Esophagus squamous epithelium (tissue), 5 donors: Measurements from ENCODE around the gene NBL1. TPM values are rescaled to one million over a fixed set of nuclear protein-coding genes. Genes with fewer than 3 reads are reported as not detected.
A peak's percentile ranks its signal among the peaks of the same experiment; 100 is the strongest.

Source experiments
- DNase-seq: peaks from one replicate; lab custom pipeline; 2025; lab: John Stamatoyannopoulos, UW
- H3K27ac ChIP-seq, 4 donors: fragments of 200-600 bp; sonication (generic); one replicate each; pipeline ENCODE4 v1.5.1; 2016 to 2019; ENCODE audit warnings: mild to moderate bottlenecking in 1 of 4
- H3K27me3 ChIP-seq, 4 donors: fragments of 200-600 bp; sonication (generic); 1 replicate in 3 of 4; 2 replicates in 1 of 4; pipeline versions ENCODE4 v1.5.1 to v1.6.0; 2017 to 2021; ENCODE audit warnings: antibody characterized with exemption in 1 of 4
- H3K36me3 ChIP-seq, 3 donors: fragments of 200-600 bp; sonication (generic); one replicate each; pipeline ENCODE4 v1.5.1; 2016 to 2019
- H3K4me1 ChIP-seq, 3 donors: fragments of 200-600 bp; sonication (generic); one replicate each; pipeline ENCODE4 v1.5.1; 2017 to 2019
- H3K4me3 ChIP-seq, 4 donors: fragments of 200-600 bp; sonication (generic); 1 replicate in 3 of 4; 2 replicates in 1 of 4; pipeline ENCODE4 v1.5.1; 2016 to 2019; ENCODE audit warnings: mild to moderate bottlenecking in 2 of 4, moderate library complexity in 1 of 4
- H3K9me3 ChIP-seq, 3 donors: fragments of 200-600 bp; sonication (generic); one replicate each; pipeline ENCODE4 v1.5.1; 2016 to 2019
- CTCF ChIP-seq, 6 experiments: fragments of 450-650 bp in 4 of 6; fragments of 200-600 bp in 2 of 6; sonication (generic) in 2 of 6; IDR thresholded peaks; one replicate each; pipeline ENCODE4 v1.5.1; 2016 to 2019; ENCODE audit warnings: antibody characterized with exemption in 6 of 6, mild to moderate bottlenecking in 4 of 6, moderate library complexity in 4 of 6
- POLR2A ChIP-seq, 4 donors: fragments of 450-650 bp; IDR thresholded peaks; one replicate each; pipeline ENCODE4 v1.6.1; 2017; ENCODE audit warnings: antibody characterized with exemption in 4 of 4, mild to moderate bottlenecking in 4 of 4, moderate library complexity in 3 of 4
- WGBS, 2 donors: methylation state at CpG; one replicate each; pipeline ENCODE4 v1.1.5; 2018; 5-methylcytosine and 5-hydroxymethylcytosine counted together
- intact Hi-C: fragments of 100-400 bp; cut with DNase I; formaldehyde crosslinking; loops from one replicate; pipeline ENCODE4 v1.15.0; 2022
- total RNA-seq, 4 donors: library from RNA; depleted of rRNA; stranded (reverse); fragments of >200 nt; gene quantifications; one replicate each; pipeline ENCODE4 v1.1.0, GENCODE V29; 2016
- donor health status: DM: yes; HTN: yes; CAD: no.

NBL1 gene
- total RNA-seq, 4 donors from 2014 or later, result 67.8 to 170 (median 95.1) TPM

DNA sequence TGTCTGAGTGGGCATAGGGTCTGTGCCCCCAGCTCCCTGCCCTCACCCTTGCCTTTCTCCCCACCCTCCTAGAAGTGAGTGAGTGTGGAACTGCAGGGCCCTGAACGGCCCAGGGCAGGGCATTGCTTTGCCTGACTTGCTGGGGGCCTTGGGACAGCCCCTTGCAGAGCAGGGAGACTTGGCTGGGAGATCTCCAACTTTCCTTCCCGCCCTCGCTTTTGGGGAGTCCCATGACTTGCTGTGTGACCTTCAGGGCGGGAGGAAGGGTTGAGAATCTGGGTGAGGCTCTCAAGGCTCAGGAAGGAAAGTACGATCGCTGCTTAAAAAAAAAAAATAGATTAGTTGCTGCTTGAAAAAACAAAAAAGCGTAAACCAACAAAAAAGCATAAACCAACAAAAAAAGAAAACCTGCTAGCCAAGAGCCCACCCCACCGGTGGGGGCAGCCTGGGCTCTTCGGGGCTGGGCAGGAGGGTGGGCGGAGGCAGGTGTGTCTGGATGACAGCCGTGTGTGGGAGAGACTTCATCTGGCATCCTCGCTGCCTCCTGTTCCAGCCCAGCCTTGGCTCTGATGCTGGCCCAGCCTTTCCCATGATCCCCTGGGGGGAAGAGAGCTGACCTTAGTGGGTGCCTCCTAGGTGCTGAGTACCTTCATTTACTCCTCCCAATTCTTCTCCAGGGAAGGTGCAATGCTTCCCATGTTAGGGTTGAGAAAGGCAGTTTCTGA, 6.5 kb downstream of the NBL1 start:
- Histone ChIP-seq H3K4me1 (peaks cover 48 to 99% (median 91%) of the 10 kb centered on the region in 3 donors), H3K4me3 (peak overlapping the region in 3 of 4 donors; percentile 5 to 48 (median 17)), H3K9me3 (no peaks in the 10 kb centered on the region), H3K36me3 (peaks cover 3 to 33% (median 9%) of the 10 kb centered on the region in 3 donors), H3K27ac (peak overlapping the region; percentile 73 to 99 (median 92)), H3K27me3 (no peaks in the 10 kb centered on the region)
- no peak for DNase-seq
- WGBS, 2 donors, result 9 to 19% methylated on average over 6 to 11 of the region's 12 CpGs
- intact Hi-C loops, result loop anchor here (10.0 kb wide), 2 partner anchors 166 to 396 kb away; partner anchors contain the start of genes CAPZB, EMC1 and MRTO4
- TF ChIP-seq POLR2A (IDR thresholded peaks at IDR 0.05) (no peak), CTCF (IDR thresholded peaks at IDR 0.05) (no peak)

GRCh38 chr1:19651141-19651737, 7.1 kb downstream of the NBL1 start:
- Histone ChIP-seq H3K36me3 (peaks cover 7 to 39% (median 12%) of the 10 kb centered on the region in 3 donors), H3K27ac (peak overlapping the region; percentile 73 to 99 (median 91)), H3K27me3 (no peaks in the 10 kb centered on the region), H3K9me3 (no peaks in the 10 kb centered on the region), H3K4me3 (peak overlapping the region in 2 of 4 donors; percentile 17 to 48), H3K4me1 (peaks cover 42 to 99% (median 86%) of the 10 kb centered on the region in 3 donors)
- intact Hi-C loops, result loop anchor here (10.0 kb wide), 2 partner anchors 166 to 396 kb away; partner anchors contain the start of genes CAPZB, EMC1 and MRTO4
- no peak for DNase-seq
- WGBS, 2 donors, result 24 to 40% methylated on average over 4 to 9 of the region's 11 CpGs
- TF ChIP-seq POLR2A (IDR thresholded peaks at IDR 0.05) (no peak), CTCF (IDR thresholded peaks at IDR 0.05) (peak in 5 of 6 experiments; percentile 42 to 61 (median 54))

- intact Hi-C loops, result loop anchor here (10.0 kb wide), 2 partner anchors 170 to 400 kb away; partner anchors contain the start of genes CAPZB, EMC1 and MRTO4
- H3K27ac ChIP-seq, result peak overlapping the region in 3 of 4 donors; percentile 47 to 99 (median 95)
These were observed 10.3 kb downstream of the NBL1 start for GRCh38 chr1:19654386-19654785.

GRCh38 chr1:19654886-19655717, 11.0 kb downstream of the NBL1 start:
- no peak for DNase-seq
- TF ChIP-seq POLR2A (IDR thresholded peaks at IDR 0.05) (no peak), CTCF (IDR thresholded peaks at IDR 0.05) (no peak)
- peaks cover 12 to 82% (median 55%) of the 10 kb centered on the region in 3 donors for H3K4me1 ChIP-seq
- H3K27me3 ChIP-seq, result no peaks in the 10 kb centered on the region
- H3K4me3 ChIP-seq, result no peak overlapping the region
- 47 to 63% methylated on average over 3 to 7 of the region's 15 CpGs for WGBS, 2 donors
- intact Hi-C loops, result loop anchor here (5.0 to 10.0 kb wide), 3 partner anchors 170 to 400 kb away; partner anchors contain the start of genes CAPZB, EMC1 and MRTO4
- peak overlapping the region in 3 of 4 donors; percentile 47 to 99 (median 95) for H3K27ac ChIP-seq
- H3K9me3 ChIP-seq, result no peaks in the 10 kb centered on the region
- H3K36me3 ChIP-seq, result peaks cover 15 to 67% (median 32%) of the 10 kb centered on the region in 3 donors

More at GRCh38 chr1:19654386-19654785, 10.3 kb downstream of the NBL1 start:
- Histone ChIP-seq H3K36me3 (peaks cover 15 to 67% (median 32%) of the 10 kb centered on the region in 3 donors), H3K4me3 (no peak overlapping the region), H3K27me3 (no peaks in the 10 kb centered on the region), H3K9me3 (no peaks in the 10 kb centered on the region), H3K4me1 (peaks cover 19 to 82% (median 60%) of the 10 kb centered on the region in 3 donors)
- DNase-seq, result no peak
- TF ChIP-seq CTCF (IDR thresholded peaks at IDR 0.05) (no peak), POLR2A (IDR thresholded peaks at IDR 0.05) (no peak)
- 36 to 45% methylated on average over 5 of the region's 5 CpGs for WGBS, 2 donors
